HG03565 (cell line): Measurements from ENCODE around the gene HSD17B4.
"Not testable (repeated sequence)": the region's sequence is repeated elsewhere in the genome, so short reads cannot be mapped to it uniquely, and the experiment has no call there.

Experiments
- ATAC-seq: cut with Tn5 transposase; IDR thresholded peaks from one replicate; pipeline ENCODE4 v1.9.1; 2021; ENCODE audit warnings: mild to moderate bottlenecking, moderate library complexity; ENCODE audit not compliant: unreplicated experiment

The HSD17B4 gene

GRCh38 chr5:119476341-119476740 lies 24.0 kb downstream of the HSD17B4 start:
- ATAC-seq: no peak

GRCh38 chr5:119478781-119479180 lies 26.5 kb downstream of the HSD17B4 start:
- ATAC-seq: no peak

GRCh38 chr5:119480629-119481028 lies 28.3 kb downstream of the HSD17B4 start:
- ATAC-seq: not testable (repeated sequence)

- ATAC-seq: no peak
Measured at GRCh38 chr5:119483155-119483554, 30.9 kb downstream of the HSD17B4 start.

DNA sequence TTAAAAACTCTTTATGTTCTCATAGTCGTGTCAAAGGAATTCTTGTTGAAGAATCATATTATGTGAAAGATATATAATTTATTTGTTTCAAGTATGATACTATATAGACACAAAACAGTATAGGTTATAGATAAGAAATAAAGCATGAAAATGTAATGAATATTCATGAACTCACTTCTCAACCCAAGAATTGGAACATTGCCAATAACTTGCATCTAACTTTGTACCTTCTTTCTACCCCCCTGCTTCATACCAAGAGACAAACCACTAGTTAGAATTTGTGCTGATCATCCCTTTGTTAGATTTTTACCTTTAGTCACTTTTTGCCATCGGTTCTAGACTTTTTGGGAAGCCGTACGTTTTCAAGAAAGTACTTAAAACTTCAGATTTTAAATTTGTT lies 32.6 kb downstream of the HSD17B4 start:
- no peak for ATAC-seq

GRCh38 chr5:119501671-119502179 lies 49.4 kb downstream of the HSD17B4 start:
- no peak for ATAC-seq

GRCh38 chr5:119503939-119504338 lies 51.6 kb downstream of the HSD17B4 start:
- ATAC-seq: not testable (repeated sequence)

DNA sequence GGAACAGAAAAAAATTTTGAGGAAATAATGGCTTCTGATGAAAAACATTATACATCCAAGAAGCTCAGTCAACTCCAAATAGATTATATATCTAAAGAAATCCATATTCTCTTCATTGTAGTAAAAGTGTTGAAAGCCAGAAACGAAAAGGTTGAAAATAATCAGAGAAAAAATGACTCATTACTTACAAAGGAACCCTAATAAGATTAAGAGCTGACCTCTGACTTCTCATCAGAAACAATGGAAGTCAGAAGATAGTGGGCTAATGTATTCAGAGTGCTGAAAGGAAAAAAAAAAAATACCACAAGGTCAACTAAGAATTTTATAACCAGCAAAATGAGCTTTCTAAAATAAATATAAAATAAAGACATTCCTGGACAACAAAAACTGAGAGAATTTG lies 60.0 kb downstream of the HSD17B4 start:
- no peak for ATAC-seq

- ATAC-seq: no peak
Measured at GRCh38 chr5:119515192-119515591, 62.9 kb downstream of the HSD17B4 start.

GRCh38 chr5:119517115-119517514 lies 64.8 kb downstream of the HSD17B4 start:
- not testable (repeated sequence) for ATAC-seq

DNA sequence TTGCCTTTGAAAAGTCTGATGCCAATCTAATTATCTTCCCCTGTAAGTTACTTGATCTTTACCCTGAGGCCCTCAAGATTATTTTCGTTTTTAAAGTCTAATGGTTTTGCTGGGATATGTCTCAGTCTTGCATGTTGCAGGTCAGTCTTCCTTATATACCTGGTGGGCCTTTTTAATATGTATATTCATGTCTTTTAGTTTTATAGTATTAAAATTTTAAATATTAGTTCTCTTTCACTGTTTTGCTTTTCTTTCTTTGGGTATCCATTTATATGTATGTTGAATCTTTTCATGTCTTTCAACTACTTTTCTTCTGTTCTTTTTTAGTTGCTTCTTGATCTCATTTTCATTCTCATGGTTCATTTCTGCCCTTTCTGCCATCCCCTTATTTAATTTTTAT lies 68.9 kb downstream of the HSD17B4 start:
- no peak for ATAC-seq

- no peak for ATAC-seq
Measured at GRCh38 chr5:119522841-119523240, 70.5 kb downstream of the HSD17B4 start.

DNA sequence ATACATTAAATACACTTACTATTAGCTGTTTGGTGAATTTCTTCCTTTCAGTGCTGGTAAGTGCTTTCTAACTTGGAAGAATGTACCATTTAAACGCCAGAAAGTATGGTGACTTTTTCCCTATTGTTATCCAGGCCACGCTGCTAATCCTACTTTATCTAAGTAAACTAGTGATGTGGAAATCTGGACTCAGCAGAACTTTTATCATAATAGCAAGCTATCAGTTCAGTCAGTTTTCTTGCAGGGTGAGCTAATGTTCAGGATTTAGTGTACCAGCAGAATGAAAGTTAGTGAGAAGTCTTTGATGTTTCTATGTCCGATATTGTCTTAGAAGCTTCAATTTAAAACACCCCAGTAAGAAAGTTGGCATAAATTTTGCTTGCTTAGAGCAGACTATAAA lies 72.2 kb downstream of the HSD17B4 start:
- no peak for ATAC-seq

DNA sequence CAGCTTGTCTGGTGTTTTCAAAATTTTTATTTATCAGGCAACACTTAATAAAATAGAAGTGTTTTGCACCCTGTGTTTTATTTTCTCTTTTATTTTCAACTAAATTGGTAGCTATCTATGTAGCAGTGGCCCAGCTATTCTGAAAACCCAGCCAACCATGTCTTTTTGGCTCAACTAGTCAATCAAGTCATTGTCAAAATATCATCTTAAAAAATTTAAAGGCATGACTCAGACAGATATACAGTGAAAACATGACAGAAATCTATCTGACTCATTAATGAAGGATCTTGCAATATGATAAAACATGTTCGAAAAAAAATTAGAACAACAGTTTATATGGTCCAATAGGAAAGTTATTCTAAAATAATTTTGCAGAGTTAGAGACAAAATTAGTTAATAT lies 75.1 kb downstream of the HSD17B4 start:
- no peak for ATAC-seq

GRCh38 chr5:119529811-119530210 lies 77.5 kb downstream of the HSD17B4 start:
- ATAC-seq: no peak

GRCh38 chr5:119532637-119533036 lies 80.3 kb downstream of the HSD17B4 start:
- ATAC-seq: no peak

- ATAC-seq: peak; percentile 99
Measured at GRCh38 chr5:119537704-119538103, 85.4 kb downstream of the HSD17B4 start.

DNA sequence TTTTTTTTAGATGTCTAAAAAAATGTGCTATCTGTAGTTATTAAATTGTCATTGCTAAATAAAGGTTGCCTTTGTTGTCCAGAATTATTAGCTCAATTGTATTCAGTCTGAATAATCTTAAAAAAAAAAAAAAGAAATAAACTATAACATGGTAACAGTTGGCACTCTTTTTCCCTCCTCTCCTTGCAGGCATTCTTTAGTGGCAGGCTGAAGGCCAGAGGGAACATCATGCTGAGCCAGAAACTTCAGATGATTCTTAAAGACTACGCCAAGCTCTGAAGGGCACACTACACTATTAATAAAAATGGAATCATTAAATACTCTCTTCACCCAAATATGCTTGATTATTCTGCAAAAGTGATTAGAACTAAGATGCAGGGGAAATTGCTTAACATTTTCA lies 89.4 kb downstream of the HSD17B4 start:
- ATAC-seq: no peak

DNA sequence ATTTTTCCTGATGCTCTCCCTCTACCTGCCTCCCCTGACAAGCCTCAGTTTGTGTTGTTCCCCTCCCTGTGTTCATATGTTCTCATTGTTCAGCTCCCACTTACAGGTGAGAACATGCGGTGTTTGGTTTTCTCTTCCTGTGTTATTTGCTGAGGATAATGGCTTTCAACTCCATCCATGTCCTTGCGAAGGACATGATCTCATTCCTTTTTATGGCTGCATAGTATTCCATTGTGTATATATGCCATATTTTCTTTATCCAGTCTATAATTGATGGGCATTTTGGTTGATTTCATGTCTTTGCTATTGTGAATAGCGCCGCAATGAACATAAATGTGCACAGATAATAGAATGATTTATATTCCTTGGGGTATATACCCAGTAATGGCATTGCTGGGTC lies 99.5 kb downstream of the HSD17B4 start:
- ATAC-seq: no peak

DNA sequence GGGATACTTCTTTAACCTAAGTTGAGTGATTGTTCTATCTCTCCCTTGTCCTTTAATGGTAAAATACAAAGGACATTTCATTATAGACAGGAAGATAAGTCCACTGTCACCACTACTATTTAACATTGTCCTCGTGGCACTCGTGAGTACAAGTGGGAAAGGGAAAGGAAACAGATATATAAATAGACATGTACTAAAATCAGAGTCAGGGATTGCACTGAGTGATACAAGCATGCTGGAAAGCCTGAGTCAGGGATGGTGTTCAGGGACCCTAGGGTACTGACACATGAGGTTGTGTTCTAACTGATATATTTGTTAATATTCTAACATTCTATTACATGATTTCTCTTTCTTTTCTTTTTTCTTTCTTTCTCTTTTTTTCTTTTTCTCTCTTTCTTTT lies 102.3 kb downstream of the HSD17B4 start:
- ATAC-seq: no peak

GRCh38 chr5:119570910-119571309 lies 118.6 kb downstream of the HSD17B4 start:
- no peak for ATAC-seq

- ATAC-seq: peak; percentile 62
Measured at GRCh38 chr5:119578937-119579336, 126.6 kb downstream of the HSD17B4 start.

DNA sequence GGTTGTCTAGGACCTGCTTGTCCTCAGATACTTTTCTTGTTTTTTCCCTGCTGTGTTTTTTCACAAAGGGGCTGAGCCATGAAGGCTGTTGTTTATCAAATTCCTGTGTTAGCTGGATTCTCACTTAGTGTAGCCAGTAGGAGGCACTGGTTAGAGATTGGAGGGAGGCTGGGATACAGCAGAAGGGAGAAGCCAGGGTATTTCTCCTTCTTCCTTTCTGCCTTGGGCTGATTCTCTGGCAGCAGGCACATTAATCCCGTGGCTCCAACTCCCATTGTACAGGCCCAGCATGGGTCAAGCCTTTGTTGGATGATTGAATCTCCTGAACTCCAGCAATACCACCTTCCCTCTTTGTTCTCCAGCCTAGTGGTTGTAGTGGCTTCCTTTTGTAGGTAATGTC lies 130.7 kb downstream of the HSD17B4 start:
- no peak for ATAC-seq

- peak; percentile 78 for ATAC-seq
Measured at GRCh38 chr5:119583684-119584083, 131.4 kb downstream of the HSD17B4 start.
